Stimulated activated CD4-positive, alpha-beta T cell treated with anti-CD3 and anti-CD28 coated beads, TNF-alpha, amount 100 ng/mL, for 1 hour (primary cell): ENCODE results near the gene ATPAF1.

Source experiments
- DNase-seq, 3 donors: peaks; one replicate each; pipeline ENCODE4 v3.0.0-alpha.2; 2020; ENCODE audit warnings: low read depth in 3 of 3, low spot score in 1 of 3

The ATPAF1 gene

GRCh38 chr1:46594063-46594462 is 74.1 kb downstream of the ATPAF1 start:
- no peak for DNase-seq

- DNase-seq, result no peak
Measured at GRCh38 chr1:46592823-46593222, 75.3 kb downstream of the ATPAF1 start.

- DNase-seq, result no peak
Measured at GRCh38 chr1:46589529-46589928, 78.6 kb downstream of the ATPAF1 start.

- no peak for DNase-seq
Measured at GRCh38 chr1:46587069-46587468, 81.1 kb downstream of the ATPAF1 start.

GRCh38 chr1:46585312-46585938 is 82.7 kb downstream of the ATPAF1 start:
- DNase-seq, result no peak

GRCh38 chr1:46583494-46583893 is 84.7 kb downstream of the ATPAF1 start:
- DNase-seq, result no peak

GRCh38 chr1:46582972-46583371 is 85.2 kb downstream of the ATPAF1 start:
- DNase-seq, result no peak
